GM12878 (cell line): ENCODE measurements around the gene PTPRN2. TPM values are rescaled to one million over a fixed set of nuclear protein-coding genes. Genes with fewer than 3 reads are reported as not detected.

Experiments
- ATAC-seq: fragments of 200-7000 bp; cut with Tn5 transposase; 3 replicates; pipeline ENCODE4 v1.9.1; 2020; ENCODE audit warnings: mild to moderate bottlenecking, moderate library complexity
- BruUV-seq: library from RNA; stranded (reverse); fragments of 400-500 nt; replicated peaks from 2 replicates; lab custom pipeline; 2021; lab: Mats Ljungman, UMichigan
- CTCF ChIA-PET: fragments of 300-600 bp; sonication (Branson Sonifier 250); formaldehyde crosslinking; extraction: SDS; loops from one replicate; lab custom pipeline; 2021; ENCODE audit warnings: inconsistent platforms; lab: Yijun Ruan, JAX
- POLR2A ChIA-PET: fragments of 350-600 bp; formaldehyde crosslinking; extraction: SDS; loops from one replicate; lab custom pipeline; 2021; ENCODE audit warnings: inconsistent platforms; lab: Charles Lee
- RAD21 ChIA-PET: fragments of 300-600 bp; sonication (Branson Sonifier 250); formaldehyde crosslinking; loops from one replicate; lab custom pipeline; 2023; ENCODE audit warnings: antibody characterized with exemption; ENCODE audit not compliant: unreplicated experiment; lab: Charles Lee
- SMC1A ChIA-PET: fragments of 300-600 bp; sonication (Branson Sonifier 250); formaldehyde crosslinking; loops from one replicate; lab custom pipeline; 2023; ENCODE audit not compliant: unreplicated experiment, uncharacterized antibody; lab: Charles Lee
- DNase-seq: peaks from one replicate; pipeline ENCODE4 v3.0.0-alpha.2; 2011; ENCODE audit warnings: low read depth, low spot score
- FAIRE-seq: peaks from 3 replicates; lab custom pipeline; 2011; peaks lifted over from hg19 to GRCh38; lab: Jason Lieb, UNC
- H2AFZ ChIP-seq: 2 replicates; pipeline ENCODE4 v1.6.0; 2011; ENCODE audit warnings: low read depth, low read length, control low read depth; ENCODE audit not compliant: control insufficient read depth
- H3K27ac ChIP-seq: 2 replicates; pipeline ENCODE4 v1.5.1; 2011; ENCODE audit warnings: control low read depth; ENCODE audit not compliant: control insufficient read depth, insufficient read depth
- H3K27me3 ChIP-seq, 2 experiments: replicated peaks in 1 of 2; 2 replicates each; pipeline versions ENCODE4 v1.6.0 to v1.6.1; 2011; ENCODE audit warnings: low read length in 1 of 2; ENCODE audit not compliant: control insufficient read depth in 2 of 2, insufficient read depth in 2 of 2
- H3K36me3 ChIP-seq, 2 experiments: 2 replicates each; pipeline ENCODE4 v1.5.1; 2011; ENCODE audit warnings: low read length in 1 of 2; ENCODE audit not compliant: control insufficient read depth in 2 of 2, insufficient read depth in 2 of 2
- H3K4me1 ChIP-seq: 2 replicates; pipeline ENCODE4 v1.6.1; 2011; ENCODE audit warnings: mild to moderate bottlenecking, low read length, moderate library complexity, mixed read lengths; ENCODE audit not compliant: control insufficient read depth, insufficient read depth
- H3K4me2 ChIP-seq: 2 replicates; pipeline ENCODE4 v1.6.0; 2011; ENCODE audit warnings: control low read depth; ENCODE audit not compliant: control insufficient read depth, insufficient read depth
- H3K4me3 ChIP-seq: fragments of 200-600 bp; sonication (generic); 2 replicates; pipeline ENCODE4 v1.5.1; 2016
- H3K79me2 ChIP-seq: 2 replicates; pipeline ENCODE4 v1.6.0; 2011; ENCODE audit warnings: low read length; ENCODE audit not compliant: control insufficient read depth, insufficient read depth
- H3K9ac ChIP-seq: 2 replicates; pipeline ENCODE4 v1.8.0; 2011; ENCODE audit warnings: low read length, control low read depth, mixed read lengths; ENCODE audit not compliant: control insufficient read depth, insufficient read depth
- H3K9me3 ChIP-seq: replicated peaks from 3 replicates; pipeline ENCODE4 v1.5.1; 2011; ENCODE audit warnings: mild to moderate bottlenecking, low read length; ENCODE audit not compliant: control insufficient read depth, insufficient read depth
- H4K20me1 ChIP-seq: 2 replicates; pipeline ENCODE4 v1.6.0; 2011; ENCODE audit not compliant: control insufficient read depth, insufficient read depth
- MEF2A ChIP-seq: IDR thresholded peaks from 2 replicates; pipeline ENCODE4 v1.6.1; 2011; ENCODE audit warnings: low read depth, mild to moderate bottlenecking, low read length, moderate library complexity; ENCODE audit not compliant: insufficient read depth
- POLR2AphosphoS2 ChIP-seq: IDR thresholded peaks from 2 replicates; pipeline ENCODE4 v1.6.1; 2011; ENCODE audit warnings: low read depth, mild to moderate bottlenecking, low read length, improper control_type of control experiment, moderate library complexity
- SUZ12 ChIP-seq: fragments of 200-600 bp; sonication (generic); IDR thresholded peaks from one replicate; pipeline ENCODE4 v1.6.1; 2018; ENCODE audit warnings: antibody characterized with exemption, mild to moderate bottlenecking; ENCODE audit not compliant: unreplicated experiment
- ZZZ3 ChIP-seq: IDR thresholded peaks from 2 replicates; pipeline ENCODE4 v1.6.1; 2011; ENCODE audit warnings: low read depth; ENCODE audit not compliant: control insufficient read depth, insufficient read length
- WGBS: methylation state at CpG from one replicate; pipeline ENCODE4 v1.1.6; 2016; ENCODE audit warnings: low lambda C conversion rate; ENCODE audit not compliant: insufficient replicate concordance, insufficient coverage; ENCODE audit errors: missing lambda C conversion rate; 5-methylcytosine and 5-hydroxymethylcytosine counted together
- in situ Hi-C: fragments of 300-500 bp; cut with MboI; formaldehyde crosslinking; loops from 9 replicates; pipeline ENCODE4 v1.14.3; 2018; ENCODE audit warnings: mixed read lengths
- intact Hi-C: fragments of 100-400 bp; cut with micrococcal nuclease; formaldehyde crosslinking; loops from one replicate; pipeline ENCODE4 v1.14.2; 2022; ENCODE audit not compliant: unreplicated experiment
- polyA plus RNA-seq, 11 experiments: library from polyadenylated mRNA; depleted of rRNA in 4 of 11; unstranded in 6 of 11; stranded (reverse) in 5 of 11; fragments of >200 nt; fragmentation: Nextera tagmentation in 4 of 11; fragmentation: Illumina TruSeq in 1 of 11; extraction: Ambion mirVana in 4 of 11; extraction: Trizol in 1 of 11; gene quantifications; 1 replicate in 1 of 11; 2 replicates in 10 of 11; pipeline versions ENCODE4 v1.2.1 to v1.2.3, GENCODE V29; 2011 to 2016; ENCODE audit warnings: inconsistent platforms in 2 of 11, missing spikeins in 2 of 11, low read depth in 1 of 11
- total RNA-seq, 4 experiments: library from RNA; depleted of rRNA in 3 of 4; stranded (reverse); fragments of >200 nt in 3 of 4; fragmentation: Illumina TruSeq in 1 of 4; extraction: Trizol in 1 of 4; gene quantifications; 2 replicates each; pipeline versions ENCODE4 v1.2.1 to v1.2.3, GENCODE V29; 2013 to 2021
- TF ChIP-seq, protein P1 (sequence below): IDR thresholded peaks from 2 replicates; pipeline ENCODE4 v1.6.1; 2012; ENCODE audit warnings: low read depth, low read length, improper control_type of control experiment
- TF ChIP-seq, protein P2 (sequence below): fragments of 150-350 bp; IDR thresholded peaks from 2 replicates; pipeline ENCODE4 v1.6.1; 2016; ENCODE audit warnings: low read depth, low read length
- TF ChIP-seq, protein P3 (sequence below): IDR thresholded peaks from 2 replicates; pipeline ENCODE4 v1.6.1; 2011; ENCODE audit warnings: borderline replicate concordance, low read depth, mild to moderate bottlenecking, moderate library complexity, mixed read lengths, low read length; ENCODE audit not compliant: insufficient read depth; ENCODE audit errors: extremely low read length
- TF ChIP-seq, protein P4 (sequence below): fragments of 450-650 bp; IDR thresholded peaks from 2 replicates; pipeline ENCODE4 v1.6.1; 2017; ENCODE audit warnings: mild to moderate bottlenecking, moderate library complexity

Gene PTPRN2
- total and polyA plus RNA-seq, 10 of the 15 experiments (the other 5 are each of a cell fraction or from before 2014, with no cell fraction given), result 5.4 TPM; not detected in 9

DNA sequence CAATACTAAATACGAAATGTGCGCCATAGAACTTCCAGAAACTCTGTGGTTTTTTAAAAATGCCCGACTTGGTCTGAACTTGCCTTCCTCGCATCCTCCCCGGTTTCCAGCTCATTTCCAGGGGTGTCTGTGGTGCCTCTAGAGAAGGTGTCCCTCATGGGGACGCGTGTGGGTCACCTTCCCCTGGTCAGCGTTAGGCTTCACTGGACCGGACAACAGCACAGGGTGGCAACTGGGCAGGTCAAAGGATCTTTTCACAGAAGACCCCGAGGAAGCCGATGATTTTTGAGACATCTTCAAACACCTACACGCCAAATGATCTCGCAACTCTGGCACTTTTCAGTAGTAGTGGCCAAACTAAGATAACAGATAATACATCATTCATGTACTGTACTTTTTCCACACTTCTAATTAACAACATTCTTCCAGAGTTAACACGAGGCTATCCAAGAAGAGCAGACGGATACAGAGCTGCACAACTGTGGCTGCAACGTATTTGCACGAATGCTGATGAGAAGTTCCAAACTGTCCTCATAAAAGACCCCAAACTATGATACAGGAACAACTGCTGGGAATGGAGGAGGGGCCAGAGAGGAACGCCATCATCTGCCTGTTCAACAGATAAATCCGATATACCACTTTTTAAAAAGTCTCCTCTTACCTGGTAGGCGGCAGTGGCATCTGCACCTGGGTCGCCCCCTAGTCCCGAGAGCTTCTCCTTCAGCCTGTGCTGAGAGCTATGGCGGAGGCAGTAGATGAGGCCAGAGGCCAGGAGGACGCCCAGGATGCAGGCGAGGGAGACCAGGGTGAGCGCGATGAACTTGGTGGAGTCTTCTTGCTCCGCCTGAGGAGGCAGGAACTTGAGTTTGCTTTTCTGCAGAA is 905.3 kb downstream of the PTPRN2 start:
- in situ Hi-C loops, result no loop called here
- Histone ChIP-seq H3K36me3 (no peaks in the 10 kb centered on the region), H3K4me1 (no peaks in the 10 kb centered on the region), H3K9me3 (no peaks in the 10 kb centered on the region; the same call in 2 of the 3 replicates), H2AFZ (no peak overlapping the region), H4K20me1 (no peaks in the 10 kb centered on the region), H3K27ac (no peak overlapping the region), H3K9ac (no peak overlapping the region), H3K79me2 (no peaks in the 10 kb centered on the region), H3K4me2 (no peak overlapping the region), H3K4me3 (no peak overlapping the region), H3K27me3 (no peaks in the 10 kb centered on the region; a peak in 2 of 4 replicates)
- FAIRE-seq (no peak), DNase-seq (no peak), ATAC-seq (no peak)
- TF ChIP-seq SUZ12 (no peak), POLR2AphosphoS2 (no peak), ZZZ3 (no peak), MEF2A (no peak)
- TF ChIP-seq, protein P1, sequence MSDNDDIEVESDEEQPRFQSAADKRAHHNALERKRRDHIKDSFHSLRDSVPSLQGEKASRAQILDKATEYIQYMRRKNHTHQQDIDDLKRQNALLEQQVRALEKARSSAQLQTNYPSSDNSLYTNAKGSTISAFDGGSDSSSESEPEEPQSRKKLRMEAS, result no peak
- TF ChIP-seq, protein P2, sequence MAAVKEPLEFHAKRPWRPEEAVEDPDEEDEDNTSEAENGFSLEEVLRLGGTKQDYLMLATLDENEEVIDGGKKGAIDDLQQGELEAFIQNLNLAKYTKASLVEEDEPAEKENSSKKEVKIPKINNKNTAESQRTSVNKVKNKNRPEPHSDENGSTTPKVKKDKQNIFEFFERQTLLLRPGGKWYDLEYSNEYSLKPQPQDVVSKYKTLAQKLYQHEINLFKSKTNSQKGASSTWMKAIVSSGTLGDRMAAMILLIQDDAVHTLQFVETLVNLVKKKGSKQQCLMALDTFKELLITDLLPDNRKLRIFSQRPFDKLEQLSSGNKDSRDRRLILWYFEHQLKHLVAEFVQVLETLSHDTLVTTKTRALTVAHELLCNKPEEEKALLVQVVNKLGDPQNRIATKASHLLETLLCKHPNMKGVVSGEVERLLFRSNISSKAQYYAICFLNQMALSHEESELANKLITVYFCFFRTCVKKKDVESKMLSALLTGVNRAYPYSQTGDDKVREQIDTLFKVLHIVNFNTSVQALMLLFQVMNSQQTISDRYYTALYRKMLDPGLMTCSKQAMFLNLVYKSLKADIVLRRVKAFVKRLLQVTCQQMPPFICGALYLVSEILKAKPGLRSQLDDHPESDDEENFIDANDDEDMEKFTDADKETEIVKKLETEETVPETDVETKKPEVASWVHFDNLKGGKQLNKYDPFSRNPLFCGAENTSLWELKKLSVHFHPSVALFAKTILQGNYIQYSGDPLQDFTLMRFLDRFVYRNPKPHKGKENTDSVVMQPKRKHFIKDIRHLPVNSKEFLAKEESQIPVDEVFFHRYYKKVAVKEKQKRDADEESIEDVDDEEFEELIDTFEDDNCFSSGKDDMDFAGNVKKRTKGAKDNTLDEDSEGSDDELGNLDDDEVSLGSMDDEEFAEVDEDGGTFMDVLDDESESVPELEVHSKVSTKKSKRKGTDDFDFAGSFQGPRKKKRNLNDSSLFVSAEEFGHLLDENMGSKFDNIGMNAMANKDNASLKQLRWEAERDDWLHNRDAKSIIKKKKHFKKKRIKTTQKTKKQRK, result no peak
- TF ChIP-seq, protein P3, sequence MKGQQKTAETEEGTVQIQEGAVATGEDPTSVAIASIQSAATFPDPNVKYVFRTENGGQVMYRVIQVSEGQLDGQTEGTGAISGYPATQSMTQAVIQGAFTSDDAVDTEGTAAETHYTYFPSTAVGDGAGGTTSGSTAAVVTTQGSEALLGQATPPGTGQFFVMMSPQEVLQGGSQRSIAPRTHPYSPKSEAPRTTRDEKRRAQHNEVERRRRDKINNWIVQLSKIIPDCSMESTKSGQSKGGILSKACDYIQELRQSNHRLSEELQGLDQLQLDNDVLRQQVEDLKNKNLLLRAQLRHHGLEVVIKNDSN, result no peak
- TF ChIP-seq, protein P4, sequence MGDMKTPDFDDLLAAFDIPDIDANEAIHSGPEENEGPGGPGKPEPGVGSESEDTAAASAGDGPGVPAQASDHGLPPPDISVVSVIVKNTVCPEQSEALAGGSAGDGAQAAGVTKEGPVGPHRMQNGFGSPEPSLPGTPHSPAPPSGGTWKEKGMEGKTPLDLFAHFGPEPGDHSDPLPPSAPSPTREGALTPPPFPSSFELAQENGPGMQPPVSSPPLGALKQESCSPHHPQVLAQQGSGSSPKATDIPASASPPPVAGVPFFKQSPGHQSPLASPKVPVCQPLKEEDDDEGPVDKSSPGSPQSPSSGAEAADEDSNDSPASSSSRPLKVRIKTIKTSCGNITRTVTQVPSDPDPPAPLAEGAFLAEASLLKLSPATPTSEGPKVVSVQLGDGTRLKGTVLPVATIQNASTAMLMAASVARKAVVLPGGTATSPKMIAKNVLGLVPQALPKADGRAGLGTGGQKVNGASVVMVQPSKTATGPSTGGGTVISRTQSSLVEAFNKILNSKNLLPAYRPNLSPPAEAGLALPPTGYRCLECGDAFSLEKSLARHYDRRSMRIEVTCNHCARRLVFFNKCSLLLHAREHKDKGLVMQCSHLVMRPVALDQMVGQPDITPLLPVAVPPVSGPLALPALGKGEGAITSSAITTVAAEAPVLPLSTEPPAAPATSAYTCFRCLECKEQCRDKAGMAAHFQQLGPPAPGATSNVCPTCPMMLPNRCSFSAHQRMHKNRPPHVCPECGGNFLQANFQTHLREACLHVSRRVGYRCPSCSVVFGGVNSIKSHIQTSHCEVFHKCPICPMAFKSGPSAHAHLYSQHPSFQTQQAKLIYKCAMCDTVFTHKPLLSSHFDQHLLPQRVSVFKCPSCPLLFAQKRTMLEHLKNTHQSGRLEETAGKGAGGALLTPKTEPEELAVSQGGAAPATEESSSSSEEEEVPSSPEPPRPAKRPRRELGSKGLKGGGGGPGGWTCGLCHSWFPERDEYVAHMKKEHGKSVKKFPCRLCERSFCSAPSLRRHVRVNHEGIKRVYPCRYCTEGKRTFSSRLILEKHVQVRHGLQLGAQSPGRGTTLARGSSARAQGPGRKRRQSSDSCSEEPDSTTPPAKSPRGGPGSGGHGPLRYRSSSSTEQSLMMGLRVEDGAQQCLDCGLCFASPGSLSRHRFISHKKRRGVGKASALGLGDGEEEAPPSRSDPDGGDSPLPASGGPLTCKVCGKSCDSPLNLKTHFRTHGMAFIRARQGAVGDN, result no peak
- ChIA-PET CTCF (no interaction called here), RAD21 (no interaction called here), POLR2A (no interaction called here), SMC1A (no interaction called here)
- intact Hi-C loops, result no loop called here
- WGBS, result 16% methylated on average over 28 of the region's 28 CpGs
- no TSS peak for BruUV-seq
